Adipose tissue (tissue), 3 donors: ENCODE measurements around the gene ADM5. TPM values are rescaled to one million over a fixed set of nuclear protein-coding genes. Genes with fewer than 3 reads are reported as not detected.
"Not testable (repeated sequence)": the region's sequence is repeated elsewhere in the genome, so short reads cannot be mapped to it uniquely, and the experiment has no call there.

Source experiments
- H3K27ac ChIP-seq: one replicate; pipeline ENCODE4 v1.5.1; 2013; ENCODE audit warnings: low read depth, low read length
- WGBS, 3 donors: extraction: QIAGEN DNeasy Blood & Tissue Kit; methylation state at CpG; one replicate each; pipeline ENCODE4 v1.1.7; 2013; 5-methylcytosine and 5-hydroxymethylcytosine counted together
- polyA plus RNA-seq, 3 donors: library from polyadenylated mRNA; stranded (reverse); fragments of 200-250 nt; gene quantifications; one replicate each; pipeline ENCODE4 v1.2.3, GENCODE V29; 2013
- donor health status: healthy with polysubstance abuse.
- donor health status: Bipolar disorder and iron deficiency.
- donor health status: healthy.

The ADM5 gene
- polyA plus RNA-seq, 3 donors = 1.0 to 2.5 (median 1.0) TPM

DNA sequence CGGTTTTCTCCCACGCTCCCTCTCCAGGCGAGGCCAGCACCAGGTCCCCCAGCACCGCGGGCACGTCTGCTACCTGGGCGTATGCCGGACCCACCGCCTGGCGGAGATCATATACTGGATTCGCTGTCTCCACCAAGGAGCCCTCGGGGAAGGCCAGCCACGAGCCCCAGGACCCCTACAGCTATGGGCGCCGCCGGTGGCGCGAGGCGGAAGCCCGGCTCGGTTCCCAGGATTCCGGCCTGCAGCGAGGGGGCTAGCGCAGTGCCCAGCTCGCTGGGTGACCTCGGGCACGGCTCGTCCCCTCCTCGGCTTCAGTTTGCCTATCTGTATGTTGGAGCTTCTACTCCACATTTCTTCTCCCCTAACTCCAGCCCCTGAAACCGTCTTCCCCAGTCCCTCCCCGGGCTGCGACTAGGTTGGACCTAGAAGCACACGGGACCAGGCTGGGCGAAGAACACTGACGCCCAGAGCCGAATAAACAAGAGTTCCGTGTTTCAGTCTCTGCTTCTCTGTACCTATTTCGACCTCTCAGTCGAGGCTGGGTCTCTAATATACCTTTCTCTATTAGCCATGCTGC, 773 bp downstream of the ADM5 start:
- no peak overlapping the region for H3K27ac ChIP-seq
- WGBS, 3 donors = 8 to 16% (median 13%) methylated on average over 36 to 39 of the region's 39 CpGs

DNA sequence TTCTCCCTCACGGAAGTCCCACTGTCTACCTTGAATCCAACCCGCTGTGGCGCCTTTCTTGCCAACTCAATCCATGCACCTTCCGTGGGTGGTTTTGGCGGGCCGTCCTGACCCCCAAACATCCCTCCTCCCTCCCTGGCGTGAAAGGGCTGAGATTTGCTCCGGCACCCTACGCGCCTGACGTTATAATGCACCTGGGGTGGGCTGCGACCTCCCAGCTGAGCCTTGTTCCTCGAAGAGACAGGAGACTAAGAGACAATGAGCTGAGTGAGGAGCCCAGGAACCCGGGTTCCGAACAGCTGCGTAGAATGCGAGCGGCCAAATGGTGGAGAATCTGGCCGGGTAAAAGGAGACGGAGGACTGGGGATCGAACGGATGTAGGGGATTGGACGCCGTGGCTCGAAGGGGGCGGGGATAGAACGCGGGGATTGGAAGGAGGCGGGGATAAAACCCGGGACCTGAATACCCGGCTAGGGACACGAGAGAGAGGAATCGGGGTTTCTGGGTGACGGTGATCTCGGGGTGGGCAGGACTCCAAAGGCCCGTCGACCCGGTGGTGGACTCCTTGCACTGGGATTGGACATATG, 1.4 kb downstream of the ADM5 start, which contains the start of gene CPT1C:
Gene CPT1C (plus strand): TSS at position 461 of the 587 bp plus-strand sequence. CDS start 1,137 bp downstream, outside the sequence.
- WGBS, 3 donors = 2 to 4% (median 3%) methylated on average over 38 of the region's 38 CpGs
- no peak within 1 kb of the TSS for H3K27ac ChIP-seq

DNA sequence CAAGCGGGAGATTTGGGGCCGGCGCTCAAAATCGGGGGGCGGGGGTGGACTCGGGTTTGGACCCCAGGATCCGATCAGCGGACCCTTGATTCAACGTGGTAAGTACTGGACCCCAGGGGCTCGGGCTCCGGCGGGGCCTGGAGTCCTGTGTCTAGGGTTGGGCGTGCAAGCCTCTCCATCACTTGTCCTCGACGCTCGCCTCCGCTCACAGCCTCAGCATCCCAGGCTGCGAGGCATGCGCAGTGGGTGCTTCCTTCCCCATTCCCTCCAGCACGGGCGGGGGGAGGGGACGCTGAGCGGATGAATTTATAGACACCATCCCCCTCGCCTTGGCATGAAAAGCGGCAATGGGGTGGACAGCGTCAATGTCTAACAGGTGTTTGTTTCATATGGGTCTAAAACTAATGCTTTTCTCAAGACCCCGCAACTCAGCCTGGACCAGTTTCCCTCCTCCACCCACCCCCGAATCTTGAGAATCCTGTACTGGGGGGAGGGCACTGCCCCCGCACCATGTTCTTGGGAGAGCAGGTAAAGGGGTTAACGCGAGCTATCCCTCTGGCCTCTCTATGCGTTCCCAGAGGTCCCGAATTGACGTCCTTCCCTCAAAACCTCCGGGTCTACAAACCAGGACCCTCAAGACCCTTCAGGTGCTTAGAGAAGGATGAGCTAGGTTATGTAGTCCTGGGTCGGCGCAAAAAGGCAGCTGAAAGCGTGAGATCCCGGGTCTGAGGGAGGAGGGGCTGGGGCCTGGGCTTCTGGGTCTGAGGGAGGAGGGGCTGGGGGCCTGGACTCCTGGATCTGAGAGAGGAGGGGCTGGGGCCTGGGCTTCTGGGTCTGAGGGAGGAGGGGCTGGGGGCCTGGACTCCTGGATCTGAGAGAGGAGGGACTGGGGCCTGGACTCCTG, 2.1 kb downstream of the ADM5 start:
- WGBS, 3 donors = 9 to 17% (median 12%) methylated on average over 37 to 39 of the region's 39 CpGs
- no peak overlapping the region for H3K27ac ChIP-seq

DNA sequence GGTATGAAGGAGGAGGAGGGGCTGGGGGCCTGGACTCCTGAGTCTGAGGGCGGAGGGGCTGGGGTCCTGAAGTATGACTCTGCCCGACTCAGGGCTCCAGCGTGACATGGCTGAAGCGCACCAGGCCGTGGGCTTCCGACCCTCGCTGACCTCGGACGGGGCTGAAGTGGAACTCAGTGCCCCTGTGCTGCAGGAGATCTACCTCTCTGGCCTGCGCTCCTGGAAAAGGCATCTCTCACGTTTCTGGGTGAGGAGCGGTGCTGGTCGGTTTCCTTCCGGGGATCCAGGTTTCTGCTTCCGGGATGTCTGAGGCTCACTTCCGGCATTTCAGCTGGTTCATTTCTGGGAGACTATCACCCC, 2.7 kb downstream of the ADM5 start:
- WGBS, 3 donors = 65 to 70% (median 69%) methylated on average over 16 of the region's 16 CpGs
- no peak overlapping the region for H3K27ac ChIP-seq

DNA sequence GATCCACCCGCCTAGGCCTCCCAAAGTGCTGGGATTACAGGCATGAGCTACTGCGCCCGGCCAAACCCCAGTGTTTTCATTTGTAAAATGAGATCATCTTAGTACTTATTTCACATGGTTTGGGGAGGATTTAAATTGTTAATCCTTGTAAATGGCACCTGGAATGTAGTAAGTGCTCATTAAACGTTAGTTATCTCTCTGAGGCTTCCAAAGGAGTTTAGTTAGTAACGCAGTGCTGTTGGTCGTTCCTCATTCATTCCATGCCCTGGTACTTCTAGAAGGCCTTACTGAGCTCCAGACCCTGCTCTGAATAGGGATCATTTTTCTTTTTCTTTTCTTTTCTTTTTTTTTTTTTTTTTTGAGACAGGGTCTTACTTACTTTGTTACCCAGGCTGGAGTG, 6.7 kb downstream of the ADM5 start:
- WGBS, 3 donors = 82 to 93% (median 85%) methylated on average over 6 of the region's 6 CpGs
- no peak overlapping the region for H3K27ac ChIP-seq

DNA sequence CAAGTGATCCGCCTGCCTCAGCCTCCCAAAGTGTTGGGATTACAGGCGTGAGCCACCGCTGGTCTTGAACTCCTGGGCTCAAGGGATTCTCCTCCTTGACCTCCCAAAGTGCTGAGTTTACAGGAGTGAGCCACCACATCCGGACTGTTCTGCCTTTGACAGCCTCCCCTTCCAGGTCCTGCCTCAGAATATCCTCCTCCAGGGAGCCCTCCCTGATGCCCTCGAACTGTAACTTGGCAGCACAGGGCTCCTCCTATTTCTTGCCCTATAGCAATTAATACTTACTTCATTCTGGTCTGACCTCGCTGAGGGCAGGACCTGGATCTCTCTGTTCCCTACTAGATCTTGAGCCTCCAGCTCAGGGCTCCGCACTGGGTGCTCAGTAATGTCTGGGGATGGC, 7.5 kb downstream of the ADM5 start:
- WGBS, 3 donors = 87 to 95% (median 94%) methylated on average over 7 of the region's 7 CpGs
- H3K27ac ChIP-seq = no peak overlapping the region

DNA sequence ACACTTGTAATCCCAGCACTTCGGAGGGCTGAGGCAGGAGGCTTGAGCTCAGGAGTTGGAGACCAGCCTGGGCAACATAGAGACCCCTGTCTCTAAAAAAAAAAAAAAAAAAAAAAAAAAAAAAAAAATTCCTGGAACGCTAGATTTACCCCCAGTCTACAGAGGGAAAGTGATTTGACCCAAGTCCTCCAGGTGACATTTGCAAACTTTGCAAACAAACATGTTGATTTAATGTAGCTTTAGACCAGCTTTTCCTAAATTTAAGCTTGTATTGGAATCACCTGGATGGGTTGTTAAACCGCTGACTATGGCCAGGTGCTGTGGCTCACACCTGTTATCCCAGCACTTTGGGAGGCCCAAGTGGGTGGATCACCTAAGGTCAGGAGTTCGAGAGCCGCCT, 10.0 kb downstream of the ADM5 start:
- H3K27ac ChIP-seq = no peak overlapping the region
- whole genome bisulfite sequencing, 3 donors = 84 to 95% (median 88%) methylated on average over 5 of the region's 5 CpGs

DNA sequence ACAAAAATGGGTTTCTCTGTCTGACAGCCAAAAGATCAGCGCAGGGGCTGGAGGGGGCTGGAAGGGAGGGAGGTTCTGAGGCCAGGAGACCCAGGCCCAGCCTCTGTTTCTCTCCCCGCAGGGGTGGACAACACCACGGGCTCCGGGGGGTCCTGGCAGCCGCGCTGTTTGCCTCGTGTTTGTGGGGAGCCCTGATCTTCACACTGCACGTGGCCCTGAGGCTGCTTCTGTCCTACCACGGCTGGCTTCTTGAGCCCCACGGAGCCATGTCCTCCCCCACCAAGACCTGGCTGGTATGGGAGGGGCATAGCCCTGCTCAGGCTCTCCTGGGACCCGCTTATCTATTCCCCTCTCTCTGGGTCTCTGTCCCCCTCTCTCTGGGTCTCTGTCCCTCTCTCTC, 11.2 kb downstream of the ADM5 start:
- WGBS, 3 donors = 49 to 76% (median 71%) methylated on average over 10 to 11 of the region's 11 CpGs
- no peak overlapping the region for H3K27ac ChIP-seq

DNA sequence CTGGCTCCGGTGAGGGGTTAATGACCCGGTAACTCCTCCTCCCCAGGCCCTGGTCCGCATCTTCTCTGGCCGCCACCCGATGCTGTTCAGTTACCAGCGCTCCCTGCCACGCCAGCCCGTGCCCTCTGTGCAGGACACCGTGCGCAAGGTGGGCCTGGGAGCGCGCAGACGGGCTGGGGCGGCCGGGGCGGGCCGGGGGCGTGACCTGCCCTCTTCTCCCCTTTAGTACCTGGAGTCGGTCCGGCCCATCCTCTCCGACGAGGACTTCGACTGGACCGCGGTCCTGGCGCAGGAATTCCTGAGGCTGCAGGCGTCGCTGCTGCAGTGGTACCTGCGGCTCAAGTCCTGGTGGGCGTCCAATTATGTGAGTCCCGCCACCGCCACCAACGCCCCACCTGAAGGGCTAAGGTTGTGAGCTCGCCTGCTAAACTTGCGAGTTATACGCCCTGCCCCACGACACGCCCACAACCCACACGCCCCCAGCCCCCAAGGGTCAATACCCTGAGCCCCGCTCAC, 11.9 kb downstream of the ADM5 start:
- no peak overlapping the region for H3K27ac ChIP-seq
- 30 to 76% (median 72%) methylated on average over 34 to 40 of the region's 40 CpGs for WGBS, 3 donors

DNA sequence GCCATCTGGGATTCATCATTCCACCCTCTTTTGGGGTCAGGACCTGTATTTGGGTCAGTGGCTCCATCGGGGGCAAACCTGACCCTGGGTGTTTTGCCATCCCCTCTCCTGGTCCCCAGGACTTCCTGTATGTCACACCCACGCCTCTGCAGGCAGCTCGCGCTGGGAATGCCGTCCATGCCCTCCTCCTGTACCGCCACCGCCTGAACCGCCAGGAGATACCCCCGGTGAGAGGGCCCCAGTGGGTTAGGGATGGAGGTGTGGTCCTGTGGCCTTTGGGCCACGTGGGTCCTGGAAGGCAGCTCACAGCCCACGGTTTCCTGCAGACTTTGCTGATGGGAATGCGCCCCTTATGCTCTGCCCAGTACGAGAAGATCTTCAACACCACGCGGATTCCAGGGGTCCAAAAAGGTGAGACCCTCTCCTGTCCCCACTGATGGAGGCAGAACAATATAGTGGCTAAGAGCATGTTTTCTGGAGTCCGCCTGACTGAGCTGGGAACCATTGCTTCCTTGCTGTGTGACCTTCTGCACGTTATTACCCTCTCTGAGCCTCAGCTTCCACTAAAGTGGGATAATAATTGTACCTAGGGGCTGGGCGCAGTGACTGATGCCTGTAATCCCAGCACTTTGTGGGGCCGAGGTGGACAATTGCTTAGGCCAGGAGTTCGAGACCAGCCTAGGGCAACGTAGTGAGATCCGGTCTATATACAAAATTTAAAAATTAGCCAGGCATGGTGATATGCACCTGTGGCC, 15.7 kb downstream of the ADM5 start:
- H3K27ac ChIP-seq = no peak overlapping the region
- 86 to 88% (median 87%) methylated on average over 22 of the region's 22 CpGs for WGBS, 3 donors

DNA sequence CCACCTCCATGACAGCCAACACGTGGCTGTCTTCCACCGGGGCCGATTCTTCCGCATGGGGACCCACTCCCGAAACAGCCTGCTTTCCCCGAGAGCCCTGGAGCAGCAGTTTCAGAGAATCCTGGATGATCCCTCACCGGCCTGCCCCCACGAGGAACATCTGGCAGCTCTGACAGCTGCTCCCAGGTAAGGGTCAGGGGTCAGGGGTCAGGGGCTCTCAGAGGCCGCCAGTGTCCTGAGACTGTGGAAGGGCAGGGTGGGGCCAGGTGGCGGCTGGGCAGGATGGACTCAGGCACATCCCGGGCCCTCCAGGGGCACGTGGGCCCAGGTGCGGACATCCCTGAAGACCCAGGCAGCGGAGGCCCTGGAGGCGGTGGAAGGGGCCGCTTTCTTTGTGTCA, 16.5 kb downstream of the ADM5 start:
- 88 to 91% (median 88%) methylated on average over 16 of the region's 16 CpGs for WGBS, 3 donors
- H3K27ac ChIP-seq = no peak overlapping the region

DNA sequence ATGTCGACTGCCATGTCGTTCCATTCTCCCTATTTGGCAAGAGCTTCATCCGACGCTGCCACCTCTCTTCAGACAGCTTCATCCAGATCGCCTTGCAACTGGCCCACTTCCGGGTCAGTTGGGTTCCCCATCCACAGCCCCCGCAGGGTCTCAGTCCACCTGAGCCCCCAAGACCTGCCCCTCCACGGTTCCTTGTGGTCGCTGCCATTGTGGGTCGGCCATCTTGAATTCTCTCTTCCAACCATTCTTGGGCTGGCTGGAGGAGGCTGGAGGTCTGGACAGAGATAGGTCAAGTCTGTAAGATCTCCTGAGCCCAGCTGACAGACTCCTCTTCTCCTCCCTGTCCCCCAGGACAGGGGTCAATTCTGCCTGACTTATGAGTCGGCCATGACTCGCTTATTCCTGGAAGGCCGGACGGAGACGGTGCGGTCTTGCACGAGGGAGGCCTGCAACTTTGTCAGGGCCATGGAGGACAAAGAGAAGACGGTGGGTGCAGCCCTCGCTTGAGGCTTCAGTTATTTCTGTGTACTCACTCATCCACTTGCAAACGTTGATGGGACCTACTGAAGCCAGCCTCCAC, 21.1 kb downstream of the ADM5 start:
- no peak overlapping the region for H3K27ac ChIP-seq
- WGBS, 3 donors = 90% methylated on average over 20 of the region's 20 CpGs

DNA sequence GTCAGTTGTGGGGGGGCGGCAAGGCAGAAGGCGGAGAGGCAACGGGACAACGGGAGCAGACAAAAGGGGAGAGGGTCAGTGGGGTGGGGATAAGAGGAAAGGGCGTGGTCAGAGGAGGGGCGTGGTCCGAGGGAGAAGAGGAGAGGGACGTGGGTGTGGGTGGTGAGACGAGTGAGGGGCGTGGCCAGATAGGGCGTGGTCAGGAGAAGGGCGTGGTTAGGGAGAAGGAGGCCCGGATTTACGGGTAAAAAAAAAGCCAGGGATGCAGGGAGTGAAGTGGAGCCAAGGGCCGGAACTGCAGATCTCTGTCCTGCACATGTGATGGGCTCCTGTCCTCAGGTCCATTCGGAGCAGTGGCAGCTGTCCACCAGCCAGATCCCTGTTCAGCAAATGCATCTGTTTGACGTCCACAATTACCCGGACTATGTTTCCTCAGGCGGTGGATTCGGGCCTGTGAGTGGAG, 23.0 kb downstream of the ADM5 start:
- no peak overlapping the region for H3K27ac ChIP-seq
- 61 to 68% (median 61%) methylated on average over 20 of the region's 20 CpGs for WGBS, 3 donors

DNA sequence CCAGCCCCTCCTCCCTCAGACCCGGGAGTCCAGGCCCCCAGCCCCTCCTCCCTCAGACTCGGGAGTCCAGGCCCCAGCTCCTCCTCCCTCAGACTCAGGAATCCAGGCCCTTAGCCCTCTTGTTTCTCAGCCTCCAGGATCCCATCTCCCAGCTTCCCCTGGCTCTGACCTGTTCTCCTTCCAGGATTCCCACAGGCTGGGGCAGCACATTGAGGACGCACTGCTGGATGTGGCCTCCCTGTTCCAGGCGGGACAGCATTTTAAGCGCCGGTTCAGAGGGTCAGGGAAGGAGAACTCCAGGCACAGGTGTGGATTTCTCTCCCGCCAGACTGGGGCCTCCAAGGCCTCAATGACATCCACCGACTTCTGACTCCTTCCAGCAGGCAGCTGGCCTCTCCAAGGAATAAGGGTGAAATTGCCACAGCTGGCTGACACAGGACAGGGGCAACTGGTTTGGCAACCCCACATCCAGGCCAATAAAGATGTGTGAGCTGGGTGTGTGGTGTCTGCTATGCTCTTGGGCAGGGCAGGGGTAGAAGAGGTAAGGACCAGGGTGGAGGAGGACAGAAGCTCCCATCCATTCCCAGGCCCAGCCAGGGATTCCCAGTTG, 23.9 kb downstream of the ADM5 start:
- 51 to 84% (median 80%) methylated on average over 7 to 8 of the region's 8 CpGs for WGBS, 3 donors

DNA sequence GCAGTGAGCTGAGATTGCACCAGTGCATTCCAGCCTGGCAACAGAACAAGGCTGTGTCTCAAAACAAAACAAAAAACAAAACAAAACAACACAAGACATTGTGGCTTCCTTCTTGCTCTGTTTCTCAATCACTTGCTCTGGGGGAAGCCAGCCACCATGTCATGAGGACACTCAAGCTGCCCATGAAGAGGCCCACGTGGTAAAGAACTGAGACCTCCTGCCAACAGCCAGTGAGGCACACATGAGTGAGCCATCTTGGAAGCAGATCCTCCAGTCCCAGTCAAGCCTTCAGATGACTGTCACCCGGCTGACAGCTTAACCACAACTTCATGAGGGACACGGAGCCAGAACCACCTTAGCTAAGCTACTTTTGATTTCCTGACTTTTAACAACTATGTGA, 26.8 kb downstream of the ADM5 start:
- H3K27ac ChIP-seq = no peak overlapping the region
- 60 to 75% (median 71%) methylated on average over 3 of the region's 3 CpGs for WGBS, 3 donors

More for the DNA sequence above, 23.9 kb downstream of the ADM5 start:
- no peak overlapping the region for H3K27ac ChIP-seq

DNA sequence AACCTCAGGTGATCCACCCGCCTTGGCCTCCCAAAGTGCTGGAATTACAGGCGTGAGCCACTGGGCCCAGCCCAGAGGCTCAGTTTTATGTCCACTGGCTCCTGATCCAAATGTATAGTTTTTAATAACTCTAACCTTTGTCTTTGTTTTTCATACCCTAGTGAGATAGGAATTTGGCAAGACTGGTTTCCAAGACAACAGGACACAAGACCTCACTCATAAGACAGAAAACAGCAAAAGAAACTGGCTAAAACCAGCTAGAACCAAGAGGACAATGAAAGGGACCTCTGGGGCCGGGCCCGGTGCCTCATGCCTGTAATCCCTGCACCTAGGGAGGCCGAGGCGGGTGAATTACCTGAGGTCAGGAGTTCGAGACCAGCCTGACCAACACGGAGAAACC, 29.1 kb downstream of the ADM5 start:
- WGBS, 3 donors = 80% methylated on average over 8 of the region's 8 CpGs
- H3K27ac ChIP-seq = no peak overlapping the region

DNA sequence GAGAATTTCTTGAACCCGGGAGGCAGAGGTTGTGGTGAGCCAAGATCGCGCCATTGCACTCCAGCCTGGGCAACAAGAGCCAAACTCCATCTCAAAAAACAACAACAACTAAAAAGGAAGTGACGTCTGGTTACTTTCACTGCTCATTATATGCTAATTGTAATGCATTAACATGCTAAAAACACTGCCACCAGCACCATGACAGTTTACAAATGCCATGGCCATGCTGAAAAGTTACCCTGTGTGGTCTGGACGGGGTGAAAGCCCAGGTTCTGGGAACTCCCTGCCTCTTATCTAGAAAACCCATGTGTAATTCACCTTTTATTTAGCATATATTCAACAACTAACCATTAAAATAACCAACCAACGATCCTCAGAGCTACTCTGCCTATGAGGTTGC, 29.6 kb downstream of the ADM5 start:
- WGBS, 3 donors = 78 to 84% (median 84%) methylated on average over 6 of the region's 6 CpGs
- H3K27ac ChIP-seq = no peak overlapping the region

DNA sequence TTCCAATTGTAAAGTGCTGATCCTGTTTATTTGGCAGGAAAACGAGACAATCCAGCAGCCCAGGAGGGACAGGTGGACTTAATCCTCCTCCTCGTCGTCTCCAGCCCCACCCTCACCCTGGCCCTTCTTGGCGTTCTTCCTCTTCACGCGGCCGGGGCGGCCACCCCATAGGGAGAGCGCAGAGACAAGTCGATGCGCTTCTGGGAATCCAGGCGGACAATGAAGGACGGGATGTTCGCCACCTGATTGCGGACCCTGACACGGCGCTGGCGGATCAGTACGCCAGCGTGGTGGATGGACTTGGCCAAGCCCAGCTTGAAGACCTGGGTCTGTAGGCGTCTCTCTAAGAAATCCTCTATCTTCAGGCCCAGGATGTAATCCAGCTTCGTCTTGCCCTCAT, 30.0 kb downstream of the ADM5 start:
- WGBS, 3 donors = 77 to 82% (median 80%) methylated on average over 22 of the region's 22 CpGs
- not testable (repeated sequence) for H3K27ac ChIP-seq
